Measurements from ENCODE around the gene C7orf33.

Gene C7orf33

GRCh38 chr7:148633761-148634160 lies 43.2 kb downstream of the C7orf33 start:
- DNase-seq, result no peak

- DNase-seq, result no peak
These were observed 46.5 kb downstream of the C7orf33 start for GRCh38 chr7:148637094-148637493.

DNA sequence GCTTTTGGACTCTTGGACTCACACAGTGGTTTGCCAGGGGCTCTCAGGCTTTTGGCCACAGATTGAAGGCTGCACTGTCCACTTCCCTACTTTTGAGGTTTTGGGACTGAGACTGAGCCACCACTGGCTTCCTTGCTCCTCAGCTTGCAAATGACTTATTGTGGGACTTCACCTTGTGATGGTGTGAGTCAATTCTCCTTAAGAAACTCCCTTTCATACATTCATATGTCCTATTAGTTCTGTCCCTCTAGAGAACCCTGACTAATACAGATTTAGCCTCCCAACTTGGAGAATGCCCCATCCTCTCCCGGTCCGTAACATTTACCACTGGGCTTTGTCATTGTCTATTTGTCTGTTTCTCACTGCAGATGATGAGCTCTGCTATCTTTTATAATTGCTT lies 55.3 kb downstream of the C7orf33 start:
- DNase-seq, result no peak

- no peak for DNase-seq
These were observed 59.8 kb downstream of the C7orf33 start for GRCh38 chr7:148650232-148650858.

- no peak for DNase-seq
These were observed 62.2 kb downstream of the C7orf33 start for GRCh38 chr7:148652773-148653172.

DNA sequence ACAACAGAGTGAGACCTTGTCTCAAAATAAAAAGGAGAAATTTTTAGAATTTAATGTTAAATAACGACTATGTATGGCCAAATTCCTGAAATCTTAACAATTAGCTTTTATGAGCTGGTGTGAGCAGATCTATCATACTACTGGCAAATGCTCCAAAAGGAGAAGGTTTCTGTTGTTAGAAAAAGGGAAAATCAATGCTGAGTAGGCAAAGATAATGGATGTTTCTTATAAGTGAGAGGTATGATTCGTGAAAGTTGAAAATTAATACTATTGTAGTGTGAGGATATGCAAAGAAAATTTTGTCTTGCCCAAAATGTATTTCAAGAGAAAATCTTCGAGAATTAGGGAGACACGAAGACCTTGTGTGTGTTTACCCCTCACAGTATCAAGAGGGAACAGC lies 67.4 kb downstream of the C7orf33 start:
- no peak for DNase-seq

DNA sequence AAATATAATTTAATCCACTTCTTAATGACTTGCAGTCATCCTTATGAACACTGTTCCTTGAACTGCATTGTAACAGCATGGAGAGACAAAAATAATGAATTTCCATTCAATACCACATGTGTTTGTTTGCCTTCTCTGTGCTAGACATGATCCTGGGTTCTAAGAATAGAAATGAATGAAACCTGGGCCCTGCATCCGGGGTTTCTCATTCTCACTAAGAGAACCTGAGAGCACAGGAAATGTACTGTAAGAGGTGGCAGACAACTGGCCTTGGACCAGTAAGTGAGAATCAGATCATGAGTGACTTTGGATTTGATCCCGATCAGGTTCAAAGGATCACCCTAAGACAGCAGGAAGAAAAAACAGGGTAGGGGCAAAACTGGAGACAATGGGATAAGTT lies 70.9 kb downstream of the C7orf33 start:
- DNase-seq, result no peak

DNA sequence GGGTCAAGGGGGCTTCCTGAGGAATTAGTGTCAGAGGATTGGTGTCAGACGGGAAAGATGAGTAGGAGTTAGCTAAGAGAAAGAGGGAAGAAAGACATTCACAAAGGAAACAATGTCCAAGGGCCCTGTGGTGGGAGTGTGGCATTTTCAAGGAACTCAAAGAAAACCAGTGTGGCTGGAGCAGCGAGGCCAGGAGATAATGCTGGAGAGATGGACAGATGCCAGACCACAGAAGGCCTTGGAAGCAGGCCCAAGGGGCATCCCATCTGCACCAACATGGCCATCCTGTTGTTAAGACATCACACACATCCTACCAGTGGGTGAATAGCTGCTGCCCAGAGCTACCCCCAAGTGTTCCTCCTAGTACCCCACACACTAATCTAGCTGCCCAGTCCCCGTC lies 72.1 kb downstream of the C7orf33 start:
- DNase-seq, result peak; percentile 67

GRCh38 chr7:148664324-148664723 lies 73.8 kb downstream of the C7orf33 start:
- no peak for DNase-seq

DNA sequence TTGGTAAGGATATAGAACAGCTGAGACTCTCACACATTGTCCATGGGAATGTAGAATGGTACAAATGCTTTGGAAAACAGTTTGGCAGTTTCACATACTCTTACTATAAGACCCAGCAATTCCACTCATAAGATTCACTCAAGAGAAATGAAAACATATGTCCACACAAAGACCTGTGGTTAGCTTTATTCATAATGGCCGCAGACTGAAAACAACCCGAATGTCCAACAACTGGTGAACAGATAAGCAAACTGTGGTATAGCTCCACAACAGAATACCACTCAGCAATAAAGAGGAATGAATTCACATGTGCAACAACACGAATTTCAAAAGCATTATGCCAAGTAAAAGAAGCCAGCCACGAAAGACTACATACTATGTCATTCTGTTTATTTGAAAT lies 74.7 kb downstream of the C7orf33 start:
- no peak for DNase-seq
